Neural cell (in vitro differentiated cells): ENCODE data around the gene ARSK.

Experiments
- CTCF ChIP-seq: fragments of 450-650 bp; IDR thresholded peaks from 2 replicates; pipeline ENCODE4 v1.5.1; 2014; ENCODE audit warnings: antibody characterized with exemption, mild to moderate bottlenecking, moderate library complexity; ENCODE audit not compliant: poor library complexity, severe bottlenecking
- EP300 ChIP-seq: fragments of 450-650 bp; conservative IDR thresholded peaks from 2 replicates; pipeline ENCODE4 v1.6.1; 2014; ENCODE audit warnings: antibody characterized with exemption, mild to moderate bottlenecking, moderate library complexity; ENCODE audit not compliant: poor library complexity, severe bottlenecking
- EZH2 ChIP-seq: fragments of 200-600, 300-800 bp; shearing (Covaris generic), sonication (generic); IDR thresholded peaks from 2 replicates; pipeline ENCODE4 v1.6.1; 2014; ENCODE audit warnings: antibody characterized with exemption, low read length, borderline replicate concordance, mild to moderate bottlenecking; ENCODE audit not compliant: insufficient read depth, poor library complexity, severe bottlenecking
- MXI1 ChIP-seq: fragments of 450-650 bp; conservative IDR thresholded peaks from 2 replicates; pipeline ENCODE4 v1.6.1; 2014; ENCODE audit warnings: antibody characterized with exemption, mild to moderate bottlenecking; ENCODE audit not compliant: poor library complexity, severe bottlenecking
- POLR2AphosphoS5 ChIP-seq: IDR thresholded peaks from 2 replicates; pipeline ENCODE4 v1.6.1; 2012
- RAD21 ChIP-seq: fragments of 450-650 bp; conservative IDR thresholded peaks from 2 replicates; pipeline ENCODE4 v1.6.1; 2014; ENCODE audit warnings: antibody characterized with exemption, mild to moderate bottlenecking, moderate library complexity
- REST ChIP-seq: IDR thresholded peaks from 2 replicates; pipeline ENCODE4 v1.6.1; 2012; ENCODE audit warnings: borderline replicate concordance
- SMC3 ChIP-seq: fragments of 450-650 bp; conservative IDR thresholded peaks from 2 replicates; pipeline ENCODE4 v1.6.1; 2014; ENCODE audit warnings: antibody characterized with exemption, mild to moderate bottlenecking, moderate library complexity; ENCODE audit not compliant: poor library complexity

GRCh38 chr5:95530416-95530815 is 24.5 kb upstream of the ARSK start:
- TF ChIP-seq CTCF (no peak), POLR2AphosphoS5 (no peak), EP300 (no peak), EZH2 (no peak), SMC3 (no peak), MXI1 (no peak), REST (no peak), RAD21 (no peak)
